Measurements from ENCODE around the gene SLC47A2.

Gene SLC47A2

GRCh38 chr17:19753661-19754463 is 37.5 kb upstream of the SLC47A2 start:
- H3K27me3 ChIP-seq (ENCODE audit: insufficient read depth, poor library complexity, severe bottlenecking), result no peaks in the 10 kb centered on the region
- no peak overlapping the region for H3K27ac ChIP-seq (replicated peaks)
- no peak overlapping the region for H3K4me3 ChIP-seq (replicated peaks; ENCODE audit: insufficient read depth, low read length)
- DNase-seq (ENCODE audit: low read depth in 1 of 2, low spot score in 1 of 2), result no peak
- TF ChIP-seq POLR2AphosphoS5 (IDR thresholded peaks at IDR 0.05; ENCODE audit: low read depth) (no peak), GABPA (IDR thresholded peaks at IDR 0.05; ENCODE audit: low read depth) (no peak), REST (IDR thresholded peaks at IDR 0.05; ENCODE audit: insufficient replicate concordance, low read depth) (no peak), SPI1 (IDR thresholded peaks at IDR 0.05; ENCODE audit: borderline replicate concordance, low read depth) (no peak)
- TF ChIP-seq, protein P1, sequence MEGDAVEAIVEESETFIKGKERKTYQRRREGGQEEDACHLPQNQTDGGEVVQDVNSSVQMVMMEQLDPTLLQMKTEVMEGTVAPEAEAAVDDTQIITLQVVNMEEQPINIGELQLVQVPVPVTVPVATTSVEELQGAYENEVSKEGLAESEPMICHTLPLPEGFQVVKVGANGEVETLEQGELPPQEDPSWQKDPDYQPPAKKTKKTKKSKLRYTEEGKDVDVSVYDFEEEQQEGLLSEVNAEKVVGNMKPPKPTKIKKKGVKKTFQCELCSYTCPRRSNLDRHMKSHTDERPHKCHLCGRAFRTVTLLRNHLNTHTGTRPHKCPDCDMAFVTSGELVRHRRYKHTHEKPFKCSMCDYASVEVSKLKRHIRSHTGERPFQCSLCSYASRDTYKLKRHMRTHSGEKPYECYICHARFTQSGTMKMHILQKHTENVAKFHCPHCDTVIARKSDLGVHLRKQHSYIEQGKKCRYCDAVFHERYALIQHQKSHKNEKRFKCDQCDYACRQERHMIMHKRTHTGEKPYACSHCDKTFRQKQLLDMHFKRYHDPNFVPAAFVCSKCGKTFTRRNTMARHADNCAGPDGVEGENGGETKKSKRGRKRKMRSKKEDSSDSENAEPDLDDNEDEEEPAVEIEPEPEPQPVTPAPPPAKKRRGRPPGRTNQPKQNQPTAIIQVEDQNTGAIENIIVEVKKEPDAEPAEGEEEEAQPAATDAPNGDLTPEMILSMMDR (IDR thresholded peaks at IDR 0.05; ENCODE audit: insufficient read depth, low read length), result no peak

DNA sequence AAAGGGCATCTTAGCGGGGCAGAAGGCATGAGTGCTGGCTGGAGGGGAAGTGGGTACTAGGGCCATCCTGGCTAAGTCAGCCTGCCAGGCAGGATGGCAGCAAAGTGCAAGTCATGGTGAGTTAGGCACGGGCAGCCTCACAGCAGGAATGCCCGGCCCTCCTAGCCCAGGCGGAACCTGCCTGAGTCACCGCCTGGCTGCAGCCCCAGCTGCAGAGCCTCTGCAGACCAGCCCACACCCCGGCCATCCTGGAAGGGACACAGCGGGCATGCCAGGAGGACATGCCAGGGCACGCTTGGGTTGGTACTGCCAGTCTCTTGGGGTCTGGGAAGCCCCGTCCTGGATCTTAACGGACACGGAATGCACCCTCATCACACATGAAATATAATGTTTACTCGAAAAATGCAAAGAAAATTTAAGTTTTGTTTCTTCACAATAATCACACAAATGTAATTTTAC is 36.7 kb upstream of the SLC47A2 start:
- TF ChIP-seq POLR2AphosphoS5 (IDR thresholded peaks at IDR 0.05; ENCODE audit: low read depth) (no peak), SPI1 (IDR thresholded peaks at IDR 0.05; ENCODE audit: borderline replicate concordance, low read depth) (peak; percentile 50; the same call in 1 of the 2 replicates)
- H3K4me3 ChIP-seq (replicated peaks; ENCODE audit: insufficient read depth, low read length), result no peak overlapping the region

GRCh38 chr17:19752216-19753050 is 36.0 kb upstream of the SLC47A2 start:
- Histone ChIP-seq H3K27me3 (ENCODE audit: insufficient read depth, poor library complexity, severe bottlenecking) (no peaks in the 10 kb centered on the region), H3K4me3 (replicated peaks; ENCODE audit: insufficient read depth, low read length) (no peak overlapping the region), H3K27ac (replicated peaks) (no peak overlapping the region)
- TF ChIP-seq POLR2AphosphoS5 (IDR thresholded peaks at IDR 0.05; ENCODE audit: low read depth) (no peak), GABPA (IDR thresholded peaks at IDR 0.05; ENCODE audit: low read depth) (no peak), SPI1 (IDR thresholded peaks at IDR 0.05; ENCODE audit: borderline replicate concordance, low read depth) (no peak), REST (IDR thresholded peaks at IDR 0.05; ENCODE audit: insufficient replicate concordance, low read depth) (no peak)
- TF ChIP-seq, protein P1 (IDR thresholded peaks at IDR 0.05; ENCODE audit: insufficient read depth, low read length), result no peak
- no peak for DNase-seq (ENCODE audit: low read depth in 1 of 2, low spot score in 1 of 2)

More for the DNA sequence above, 36.7 kb upstream of the SLC47A2 start:
- H3K27ac ChIP-seq (replicated peaks), result no peak overlapping the region
- peak; percentile 28 to 57 for DNase-seq (ENCODE audit: low read depth in 1 of 2, low spot score in 1 of 2)
- no peaks in the 10 kb centered on the region for H3K27me3 ChIP-seq (ENCODE audit: insufficient read depth, poor library complexity, severe bottlenecking)

GRCh38 chr17:19750835-19751234 is 34.5 kb upstream of the SLC47A2 start:
- H3K27ac ChIP-seq (replicated peaks), result no peak overlapping the region
- H3K4me3 ChIP-seq (replicated peaks; ENCODE audit: insufficient read depth, low read length), result no peak overlapping the region
- TF ChIP-seq, protein P1 (IDR thresholded peaks at IDR 0.05; ENCODE audit: insufficient read depth, low read length), result no peak
- TF ChIP-seq GABPA (IDR thresholded peaks at IDR 0.05; ENCODE audit: low read depth) (no peak), POLR2AphosphoS5 (IDR thresholded peaks at IDR 0.05; ENCODE audit: low read depth) (no peak), REST (IDR thresholded peaks at IDR 0.05; ENCODE audit: insufficient replicate concordance, low read depth) (no peak), SPI1 (IDR thresholded peaks at IDR 0.05; ENCODE audit: borderline replicate concordance, low read depth) (no peak)
- DNase-seq (ENCODE audit: low read depth in 1 of 2, low spot score in 1 of 2), result no peak
- H3K27me3 ChIP-seq (ENCODE audit: insufficient read depth, poor library complexity, severe bottlenecking), result no peaks in the 10 kb centered on the region
